Endothelial cell of umbilical vein (primary cell): Measurements from ENCODE around the gene NAV2. TPM values are rescaled to one million over a fixed set of nuclear protein-coding genes. Genes with fewer than 3 reads are reported as not detected.

Source experiments
- BruUV-seq: library from RNA; stranded (reverse); fragments of 400-500 nt; replicated peaks from 2 replicates; lab custom pipeline; 2021; lab: Mats Ljungman, UMichigan
- CTCF ChIA-PET: fragments of 300-600, 350-600 bp; sonication (Branson Sonifier 250); formaldehyde crosslinking; loops from one replicate; lab custom pipeline; 2021; ENCODE audit warnings: antibody characterized with exemption, inconsistent platforms; lab: Charles Lee
- POLR2A ChIA-PET: fragments of 300-600, 350-600 bp; sonication (Branson Sonifier 250); formaldehyde crosslinking; loops from one replicate; lab custom pipeline; 2021; ENCODE audit warnings: antibody characterized with exemption, inconsistent platforms; lab: Charles Lee
- DNase-seq: peaks from one replicate; pipeline ENCODE4 v3.0.0-alpha.2; 2011; ENCODE audit warnings: low read depth, low spot score
- FAIRE-seq: peaks from 2 replicates; lab custom pipeline; 2011; peaks lifted over from hg19 to GRCh38; lab: Jason Lieb, UNC
- H2AFZ ChIP-seq: 2 replicates; pipeline ENCODE4 v1.6.0; 2012; ENCODE audit warnings: low read depth, low read length, control low read depth, inconsistent platforms
- H3K27ac ChIP-seq: 2 replicates; pipeline ENCODE4 v1.5.1; 2011; ENCODE audit warnings: low read depth, mild to moderate bottlenecking, control low read depth, low read length, moderate library complexity; ENCODE audit not compliant: insufficient read depth
- H3K27me3 ChIP-seq, 2 experiments: 2 replicates each; pipeline versions ENCODE4 v1.6.0 to v1.6.1; 2011; ENCODE audit warnings: low read length in 2 of 2, mixed read lengths in 1 of 2; ENCODE audit not compliant: control insufficient read depth in 2 of 2, insufficient read depth in 2 of 2
- H3K36me3 ChIP-seq, 2 experiments: 2 replicates in 1 of 2; 3 replicates in 1 of 2; pipeline ENCODE4 v1.5.1; 2011; ENCODE audit warnings: low read length in 2 of 2, mild to moderate bottlenecking in 1 of 2, moderate library complexity in 1 of 2; ENCODE audit not compliant: control insufficient read depth in 2 of 2, insufficient read depth in 2 of 2; ENCODE audit errors: extremely low read depth in 1 of 2
- H3K4me1 ChIP-seq: 3 replicates; pipeline ENCODE4 v1.5.1; 2011; ENCODE audit warnings: mild to moderate bottlenecking, low read length; ENCODE audit not compliant: control insufficient read depth, insufficient read depth; ENCODE audit errors: extremely low read depth
- H3K4me2 ChIP-seq: 2 replicates; pipeline ENCODE4 v1.6.1; 2011; ENCODE audit warnings: low read length, control low read depth, mixed read lengths; ENCODE audit not compliant: insufficient read depth
- H3K4me3 ChIP-seq, 3 experiments: fragments of 200-600 bp in 1 of 3; sonication (generic), shearing (Covaris generic) in 1 of 3; replicated peaks in 1 of 3; 2 replicates each; pipeline ENCODE4 v1.5.1; 2011 to 2016; ENCODE audit warnings: control low read depth in 3 of 3, low read length in 3 of 3, mild to moderate bottlenecking in 2 of 3, inconsistent platforms in 1 of 3, low read depth in 1 of 3, moderate library complexity in 1 of 3; ENCODE audit not compliant: insufficient read depth in 1 of 3
- H3K79me2 ChIP-seq: 2 replicates; pipeline ENCODE4 v1.6.0; 2012; ENCODE audit warnings: low read length, inconsistent platforms; ENCODE audit not compliant: control insufficient read depth, insufficient read depth
- H3K9ac ChIP-seq: replicated peaks from 2 replicates; pipeline ENCODE3; 2011; ENCODE audit warnings: low read length, control low read depth; ENCODE audit not compliant: insufficient read depth; ENCODE audit errors: extremely low read depth
- H3K9me1 ChIP-seq: replicated peaks from 3 replicates; pipeline ENCODE4 v1.6.0; 2011; ENCODE audit warnings: mild to moderate bottlenecking, low read length; ENCODE audit not compliant: control insufficient read depth, insufficient read depth; ENCODE audit errors: extremely low read depth
- H3K9me3 ChIP-seq: replicated peaks from 2 replicates; pipeline ENCODE4 v1.5.1; 2012; ENCODE audit warnings: low read length, inconsistent platforms; ENCODE audit not compliant: control insufficient read depth, insufficient read depth
- H4K20me1 ChIP-seq: replicated peaks from 2 replicates; pipeline ENCODE3; 2011; ENCODE audit warnings: mild to moderate bottlenecking, low read length; ENCODE audit not compliant: control insufficient read depth, insufficient read depth; ENCODE audit errors: extremely low read depth
- EZH2 ChIP-seq: IDR thresholded peaks from 2 replicates; pipeline ENCODE4 v1.6.1; 2012; ENCODE audit warnings: borderline replicate concordance, low read depth, mild to moderate bottlenecking, moderate library complexity, low read length, inconsistent platforms; ENCODE audit not compliant: severe bottlenecking
- FOS ChIP-seq: IDR thresholded peaks from 2 replicates; pipeline ENCODE4 v1.6.1; 2011; ENCODE audit warnings: mild to moderate bottlenecking, low read length, moderate library complexity, borderline replicate concordance; ENCODE audit not compliant: insufficient read depth
- GATA2 ChIP-seq: IDR thresholded peaks from 2 replicates; pipeline ENCODE4 v1.7.0; 2011; ENCODE audit warnings: low read depth, mild to moderate bottlenecking, moderate library complexity, mixed read lengths, low read length; ENCODE audit not compliant: insufficient read length, insufficient read depth
- JUN ChIP-seq: IDR thresholded peaks from 2 replicates; pipeline ENCODE4 v1.6.1; 2011; ENCODE audit warnings: borderline replicate concordance, low read depth; ENCODE audit not compliant: insufficient read length, insufficient read depth
- MAX ChIP-seq: IDR thresholded peaks from 2 replicates; pipeline ENCODE4 v1.6.1; 2011; ENCODE audit not compliant: insufficient read depth, insufficient read length
- MYC ChIP-seq: IDR thresholded peaks from one replicate; pipeline ENCODE4 v1.6.1; 2011; ENCODE audit warnings: mild to moderate bottlenecking, low read depth, low read length
- POLR2A ChIP-seq: IDR thresholded peaks from 2 replicates; pipeline ENCODE4 v1.6.1; 2012; ENCODE audit warnings: low read depth, mild to moderate bottlenecking, control low read depth, low read length
- POLR2AphosphoS5 ChIP-seq: IDR thresholded peaks from 2 replicates; pipeline ENCODE4 v1.6.1; 2012; ENCODE audit warnings: low read depth, mild to moderate bottlenecking, control low read depth, low read length, moderate library complexity; ENCODE audit not compliant: insufficient read depth
- dilution Hi-C: fragments of 300-500 bp; cut with MboI; formaldehyde crosslinking; loops from one replicate; pipeline ENCODE4 v1.15.0; 2019; ENCODE audit warnings: low sequenced_read_pairs; ENCODE audit not compliant: extremely low pct_ligation_motif_present
- intact Hi-C: fragments of 100-400 bp; cut with micrococcal nuclease; formaldehyde crosslinking; loops from one replicate; pipeline ENCODE4 v1.10.0; 2022
- polyA plus RNA-seq, 4 experiments: library from polyadenylated mRNA; depleted of rRNA in 3 of 4; stranded (reverse) in 3 of 4; unstranded in 1 of 4; fragments of >200 nt; gene quantifications; 2 replicates each; pipeline versions ENCODE4 v1.2.1 to v1.2.3, GENCODE V29; 2011 to 2012; ENCODE audit warnings: missing spikeins in 1 of 4
- total RNA-seq: library from RNA; stranded (reverse); gene quantifications from 2 replicates; pipeline ENCODE4 v1.2.3, GENCODE V29; 2021
- TF ChIP-seq, protein P1 (sequence below), 2 donors: IDR thresholded peaks; 1 replicate in 1 of 2; 2 replicates in 1 of 2; pipeline ENCODE4 v1.5.1; 2011; ENCODE audit warnings: low read length in 2 of 2, mild to moderate bottlenecking in 2 of 2, moderate library complexity in 2 of 2, control low read depth in 1 of 2, inconsistent platforms in 1 of 2, low read depth in 1 of 2; ENCODE audit not compliant: insufficient read depth in 1 of 2; ENCODE audit errors: extremely low read depth in 1 of 2

NAV2 gene
- total and polyA plus RNA-seq, 2 donors (not counting 3 experiments of a cell fraction or from before 2014, with no cell fraction given): 10.9 to 68.0 TPM

- no TSS peak for BruUV-seq
- Histone ChIP-seq H3K27me3 (no peaks in the 10 kb centered on the region), H4K20me1 (no peaks in the 10 kb centered on the region), H3K27ac (no peak overlapping the region), H3K9me1 (no peaks in the 10 kb centered on the region), H3K9ac (no peak overlapping the region), H3K36me3 (no peaks in the 10 kb centered on the region), H3K9me3 (no peaks in the 10 kb centered on the region), H3K79me2 (peaks cover 2% of the 10 kb centered on the region), H3K4me3 (no peak overlapping the region), H3K4me2 (no peak overlapping the region), H3K4me1 (peaks cover 10% of the 10 kb centered on the region), H2AFZ (no peak overlapping the region)
- FAIRE-seq (no peak), DNase-seq (no peak)
- no peak for TF ChIP-seq JUN
- no peak for TF ChIP-seq POLR2AphosphoS5
- no peak for TF ChIP-seq EZH2
- no peak for TF ChIP-seq MYC
- no peak for TF ChIP-seq GATA2
- no peak for TF ChIP-seq FOS
- no peak for TF ChIP-seq MAX
- TF ChIP-seq, protein P1, sequence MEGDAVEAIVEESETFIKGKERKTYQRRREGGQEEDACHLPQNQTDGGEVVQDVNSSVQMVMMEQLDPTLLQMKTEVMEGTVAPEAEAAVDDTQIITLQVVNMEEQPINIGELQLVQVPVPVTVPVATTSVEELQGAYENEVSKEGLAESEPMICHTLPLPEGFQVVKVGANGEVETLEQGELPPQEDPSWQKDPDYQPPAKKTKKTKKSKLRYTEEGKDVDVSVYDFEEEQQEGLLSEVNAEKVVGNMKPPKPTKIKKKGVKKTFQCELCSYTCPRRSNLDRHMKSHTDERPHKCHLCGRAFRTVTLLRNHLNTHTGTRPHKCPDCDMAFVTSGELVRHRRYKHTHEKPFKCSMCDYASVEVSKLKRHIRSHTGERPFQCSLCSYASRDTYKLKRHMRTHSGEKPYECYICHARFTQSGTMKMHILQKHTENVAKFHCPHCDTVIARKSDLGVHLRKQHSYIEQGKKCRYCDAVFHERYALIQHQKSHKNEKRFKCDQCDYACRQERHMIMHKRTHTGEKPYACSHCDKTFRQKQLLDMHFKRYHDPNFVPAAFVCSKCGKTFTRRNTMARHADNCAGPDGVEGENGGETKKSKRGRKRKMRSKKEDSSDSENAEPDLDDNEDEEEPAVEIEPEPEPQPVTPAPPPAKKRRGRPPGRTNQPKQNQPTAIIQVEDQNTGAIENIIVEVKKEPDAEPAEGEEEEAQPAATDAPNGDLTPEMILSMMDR (IDR thresholded peaks at IDR 0.05; ENCODE audit: extremely low read depth in 1 of 2, insufficient read depth in 1 of 2, low read depth in 1 of 2, low read length in 2 of 2): no peak
- TF ChIP-seq POLR2A: no peak
- dilution Hi-C loops (no loop called here), intact Hi-C loops (no loop called here)
- ChIA-PET POLR2A (no interaction called here), CTCF (interaction anchor here (1.1 to 1.5 kb wide), 4 partner anchors 8 to 112 kb away, joined by 3 to 5 read pairs (median 4); no protein-coding TSS in a partner anchor)
These were observed 303.9 kb downstream of the NAV2 start for GRCh38 chr11:20016526-20016925.
